Peyer's patch (tissue), 4 donors: Measurements from ENCODE around the gene OBSCN.

Source experiments
- CTCF ChIP-seq, 6 experiments: fragments of 450-650 bp in 4 of 6; fragments of 200-600 bp in 2 of 6; sonication (generic) in 1 of 6; IDR thresholded peaks; one replicate each; pipeline ENCODE4 v1.5.1; 2017 to 2019; ENCODE audit warnings: antibody characterized with exemption in 6 of 6, mild to moderate bottlenecking in 3 of 6, moderate library complexity in 1 of 6
- POLR2A ChIP-seq, 2 donors: fragments of 450-650 bp; IDR thresholded peaks; one replicate each; pipeline ENCODE4 v1.5.1; 2017; ENCODE audit warnings: antibody characterized with exemption in 2 of 2, mild to moderate bottlenecking in 2 of 2, moderate library complexity in 2 of 2

GRCh38 chr1:228367798-228368791 lies 160.3 kb downstream of the OBSCN start:
- TF ChIP-seq POLR2A (IDR thresholded peaks at IDR 0.05) (no peak), CTCF (IDR thresholded peaks at IDR 0.05) (no peak)
